COR-L47 (cell line): ENCODE data around the gene POU4F2.

Experiments
- DNase-seq: peaks from one replicate; lab custom pipeline; 2025; lab: John Stamatoyannopoulos, UW

Gene POU4F2, protein sequence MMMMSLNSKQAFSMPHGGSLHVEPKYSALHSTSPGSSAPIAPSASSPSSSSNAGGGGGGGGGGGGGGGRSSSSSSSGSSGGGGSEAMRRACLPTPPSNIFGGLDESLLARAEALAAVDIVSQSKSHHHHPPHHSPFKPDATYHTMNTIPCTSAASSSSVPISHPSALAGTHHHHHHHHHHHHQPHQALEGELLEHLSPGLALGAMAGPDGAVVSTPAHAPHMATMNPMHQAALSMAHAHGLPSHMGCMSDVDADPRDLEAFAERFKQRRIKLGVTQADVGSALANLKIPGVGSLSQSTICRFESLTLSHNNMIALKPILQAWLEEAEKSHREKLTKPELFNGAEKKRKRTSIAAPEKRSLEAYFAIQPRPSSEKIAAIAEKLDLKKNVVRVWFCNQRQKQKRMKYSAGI

DNA sequence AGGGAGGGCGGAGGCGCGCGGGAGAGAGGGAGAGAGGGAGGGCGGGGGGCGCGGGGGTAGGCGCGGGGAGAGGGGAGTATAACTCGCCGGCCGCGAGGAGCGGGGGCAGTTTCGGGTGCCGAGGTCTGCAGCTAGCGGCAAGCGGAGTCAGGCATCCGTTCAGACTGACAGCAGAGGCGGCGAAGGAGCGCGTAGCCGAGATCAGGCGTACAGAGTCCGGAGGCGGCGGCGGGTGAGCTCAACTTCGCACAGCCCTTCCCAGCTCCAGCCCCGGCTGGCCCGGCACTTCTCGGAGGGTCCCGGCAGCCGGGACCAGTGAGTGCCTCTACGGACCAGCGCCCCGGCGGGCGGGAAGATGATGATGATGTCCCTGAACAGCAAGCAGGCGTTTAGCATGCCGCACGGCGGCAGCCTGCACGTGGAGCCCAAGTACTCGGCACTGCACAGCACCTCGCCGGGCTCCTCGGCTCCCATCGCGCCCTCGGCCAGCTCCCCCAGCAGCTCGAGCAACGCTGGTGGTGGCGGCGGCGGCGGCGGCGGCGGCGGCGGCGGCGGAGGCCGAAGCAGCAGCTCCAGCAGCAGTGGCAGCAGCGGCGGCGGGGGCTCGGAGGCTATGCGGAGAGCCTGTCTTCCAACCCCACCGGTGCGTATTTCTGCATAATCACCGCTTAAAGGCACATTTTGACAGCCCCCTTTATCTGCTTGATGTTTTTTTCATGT is at the start of gene POU4F2:
Gene POU4F2, plus strand, starts transcription at position 108 of the 720 bp plus-strand sequence. Its CDS starts 248 bp downstream, at position 356.
- DNase-seq = peak; percentile 67

DNA sequence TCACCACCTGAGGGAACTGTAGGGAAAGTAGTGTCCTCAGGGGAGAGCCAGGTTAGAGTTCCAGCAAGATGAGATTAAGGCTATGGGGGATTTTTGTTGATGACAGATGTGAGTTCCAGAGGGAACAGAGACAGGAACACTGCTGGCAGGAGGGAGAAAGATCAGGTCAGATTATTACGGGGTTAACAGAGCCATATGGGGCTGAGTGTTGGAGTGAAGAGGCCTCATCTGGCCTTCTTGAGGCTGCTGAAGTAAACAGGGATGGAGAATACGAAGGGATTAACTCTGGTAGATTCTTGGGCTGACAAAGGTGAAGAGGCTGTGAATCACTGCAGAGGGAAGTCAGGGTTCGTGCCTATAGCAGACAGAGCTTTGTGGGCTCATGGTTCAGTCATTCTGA is 47.9 kb upstream of the POU4F2 start:
- DNase-seq = no peak

DNA sequence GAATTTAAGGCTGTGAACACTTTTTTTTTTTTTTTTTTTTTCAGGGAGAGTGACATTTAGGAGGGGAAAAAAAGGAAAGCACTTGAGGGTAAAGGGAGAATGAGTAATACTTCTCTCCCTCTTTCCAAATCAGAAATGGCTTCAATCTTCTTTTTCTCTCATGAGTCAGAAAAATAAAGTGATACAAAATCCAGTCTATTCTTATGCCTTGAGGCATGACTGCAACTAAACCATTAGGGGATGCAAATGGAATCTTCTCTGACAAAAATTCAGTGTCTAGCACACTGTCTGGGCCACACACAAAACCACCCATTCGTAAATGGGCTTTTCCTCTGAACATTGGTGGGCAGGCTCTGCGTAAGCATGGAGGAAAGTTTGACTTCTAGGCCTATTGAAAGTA is 46.7 kb upstream of the POU4F2 start:
- DNase-seq = no peak

DNA sequence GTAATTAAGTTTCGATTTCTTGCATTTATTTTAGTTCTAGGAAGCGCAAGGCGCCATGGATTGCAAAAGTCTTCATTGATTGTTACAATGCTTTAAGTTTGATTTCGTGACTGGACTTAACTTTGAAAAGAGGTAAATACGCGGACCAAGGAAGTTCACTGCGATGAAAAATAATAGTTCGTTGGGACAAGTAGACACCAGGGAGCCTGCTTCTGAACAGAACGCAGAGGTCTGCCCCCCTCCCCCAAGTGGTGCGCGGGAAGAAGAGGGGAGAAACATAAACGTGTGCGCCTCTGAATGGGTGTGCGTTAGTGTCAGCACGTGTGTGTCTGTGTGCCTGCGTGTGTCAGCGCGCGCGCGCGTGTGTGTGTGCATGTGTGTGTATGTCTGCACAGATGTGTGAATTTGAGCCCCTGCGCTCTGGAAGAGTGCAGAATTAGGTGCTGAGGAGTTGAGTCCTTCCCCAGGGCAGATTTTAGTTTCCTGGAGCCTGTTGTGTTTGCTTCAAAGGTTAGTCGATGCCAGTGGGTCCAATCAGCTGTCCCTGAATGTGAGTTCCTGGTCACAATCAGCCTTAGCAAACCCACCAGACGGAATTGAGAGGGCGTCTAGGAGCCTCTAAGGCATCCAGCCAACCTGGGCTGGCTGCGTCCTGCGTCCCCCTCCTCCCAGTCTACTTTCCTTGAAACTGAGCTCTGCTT is 5.8 kb upstream of the POU4F2 start:
- DNase-seq = no peak

DNA sequence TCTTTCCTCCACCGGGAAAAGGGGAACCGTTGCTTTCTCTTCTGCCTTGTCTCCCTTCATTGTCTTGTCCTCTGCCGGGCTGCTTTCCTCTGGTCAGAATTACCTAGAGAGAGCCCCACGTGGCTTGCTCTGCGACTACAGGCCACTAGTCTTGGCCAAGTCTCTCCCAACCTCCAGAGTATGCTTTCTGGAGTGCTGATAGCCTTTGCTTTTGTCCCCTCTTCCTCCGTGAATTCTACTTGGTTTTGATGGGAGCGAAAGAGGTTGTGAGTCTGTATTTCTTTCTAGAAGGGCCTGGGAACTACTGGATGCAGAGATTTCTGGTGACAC is 5.3 kb upstream of the POU4F2 start:
- DNase-seq = no peak

DNA sequence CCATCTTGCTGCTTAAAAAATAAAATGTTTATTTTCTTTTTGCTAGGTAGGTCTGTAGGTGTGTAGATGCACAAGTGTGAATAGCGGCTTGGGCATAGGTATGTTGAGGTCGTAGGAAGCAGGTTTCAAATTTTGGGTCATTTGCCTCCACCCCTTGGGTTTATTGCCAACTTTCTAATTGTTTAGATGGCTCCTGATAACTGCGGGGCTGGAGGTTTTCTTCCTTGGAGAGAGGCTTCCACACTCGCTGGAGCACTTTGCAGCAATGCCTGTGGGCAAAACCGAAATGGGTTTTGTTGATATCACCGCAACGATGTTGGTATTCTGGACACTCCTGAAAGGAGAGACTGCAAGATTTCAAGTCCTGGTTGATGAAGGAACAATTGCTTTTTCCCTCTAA is 3.9 kb upstream of the POU4F2 start:
- no peak for DNase-seq

DNA sequence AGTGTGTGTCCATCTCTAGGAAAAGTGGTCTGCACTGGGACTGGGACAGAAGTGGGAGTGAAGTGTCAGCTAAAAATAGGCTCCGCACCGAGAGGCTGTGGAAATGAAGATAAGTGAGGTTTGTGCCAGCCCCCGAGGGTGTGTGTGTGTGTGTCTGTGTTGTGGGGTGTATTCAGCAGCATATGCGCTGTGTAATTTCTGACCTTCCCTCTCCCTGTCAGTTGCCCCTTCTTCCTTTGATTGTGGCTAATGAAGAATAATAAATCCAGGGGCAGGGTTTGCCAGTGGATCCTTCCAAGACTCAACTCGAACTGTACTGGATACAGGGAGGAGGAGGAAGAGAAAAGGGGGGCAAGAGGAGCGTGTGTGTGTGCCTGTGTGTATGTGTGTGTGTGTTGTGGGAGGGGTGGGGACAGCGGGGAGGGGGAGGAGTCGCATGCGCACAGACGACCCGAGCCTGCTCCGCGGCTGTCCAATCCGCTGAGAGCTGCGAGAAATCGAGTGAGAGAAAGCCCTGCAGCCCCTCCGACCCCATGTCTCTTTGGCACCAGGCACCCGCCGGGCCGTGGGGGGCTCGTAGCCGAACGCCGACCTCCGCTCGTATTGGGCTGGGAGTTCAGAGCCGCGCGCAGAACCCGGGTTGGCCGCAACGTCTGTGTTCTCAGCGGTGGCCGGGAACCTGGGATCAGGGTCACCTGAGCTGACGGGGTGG is 916 bp upstream of the POU4F2 start:
- peak; percentile 55 for DNase-seq

GRCh38 chr4:146638333-146638785 is 334 bp upstream of the POU4F2 start:
- peak; percentile 58 for DNase-seq

- DNase-seq = no peak
These were observed 826 bp downstream of the POU4F2 start for GRCh38 chr4:146639506-146639932.

DNA sequence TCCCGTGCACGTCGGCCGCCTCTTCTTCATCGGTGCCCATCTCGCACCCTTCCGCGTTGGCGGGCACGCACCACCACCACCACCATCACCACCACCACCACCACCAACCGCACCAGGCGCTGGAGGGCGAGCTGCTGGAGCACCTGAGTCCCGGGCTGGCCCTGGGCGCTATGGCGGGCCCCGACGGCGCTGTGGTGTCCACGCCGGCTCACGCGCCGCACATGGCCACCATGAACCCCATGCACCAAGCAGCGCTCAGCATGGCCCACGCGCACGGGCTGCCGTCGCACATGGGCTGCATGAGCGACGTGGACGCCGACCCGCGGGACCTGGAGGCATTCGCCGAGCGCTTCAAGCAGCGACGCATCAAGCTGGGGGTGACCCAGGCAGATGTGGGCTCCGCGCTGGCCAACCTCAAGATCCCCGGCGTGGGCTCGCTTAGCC is 1.4 kb downstream of the POU4F2 start:
- DNase-seq = no peak

DNA sequence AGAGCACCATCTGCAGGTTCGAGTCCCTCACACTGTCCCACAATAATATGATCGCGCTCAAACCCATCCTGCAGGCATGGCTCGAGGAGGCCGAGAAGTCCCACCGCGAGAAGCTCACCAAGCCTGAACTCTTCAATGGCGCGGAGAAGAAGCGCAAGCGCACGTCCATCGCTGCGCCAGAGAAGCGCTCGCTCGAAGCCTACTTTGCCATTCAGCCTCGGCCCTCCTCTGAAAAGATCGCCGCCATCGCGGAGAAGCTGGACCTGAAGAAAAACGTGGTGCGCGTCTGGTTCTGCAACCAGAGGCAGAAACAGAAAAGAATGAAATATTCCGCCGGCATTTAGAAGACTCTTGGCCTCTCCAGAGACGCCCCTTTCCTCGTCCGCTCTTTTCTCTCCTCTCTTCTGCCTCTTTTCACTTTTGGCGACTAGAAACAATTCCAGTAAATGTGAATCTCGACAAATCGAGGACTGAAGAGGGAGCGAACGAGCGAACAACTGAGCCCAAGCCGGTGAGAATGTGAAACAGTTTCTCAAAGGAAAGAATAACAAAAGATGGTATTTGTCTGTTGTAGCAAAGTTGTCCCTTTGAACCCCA is 1.9 kb downstream of the POU4F2 start:
- DNase-seq = no peak

- no peak for DNase-seq
These were observed 3.1 kb downstream of the POU4F2 start for GRCh38 chr4:146641762-146642161.

DNA sequence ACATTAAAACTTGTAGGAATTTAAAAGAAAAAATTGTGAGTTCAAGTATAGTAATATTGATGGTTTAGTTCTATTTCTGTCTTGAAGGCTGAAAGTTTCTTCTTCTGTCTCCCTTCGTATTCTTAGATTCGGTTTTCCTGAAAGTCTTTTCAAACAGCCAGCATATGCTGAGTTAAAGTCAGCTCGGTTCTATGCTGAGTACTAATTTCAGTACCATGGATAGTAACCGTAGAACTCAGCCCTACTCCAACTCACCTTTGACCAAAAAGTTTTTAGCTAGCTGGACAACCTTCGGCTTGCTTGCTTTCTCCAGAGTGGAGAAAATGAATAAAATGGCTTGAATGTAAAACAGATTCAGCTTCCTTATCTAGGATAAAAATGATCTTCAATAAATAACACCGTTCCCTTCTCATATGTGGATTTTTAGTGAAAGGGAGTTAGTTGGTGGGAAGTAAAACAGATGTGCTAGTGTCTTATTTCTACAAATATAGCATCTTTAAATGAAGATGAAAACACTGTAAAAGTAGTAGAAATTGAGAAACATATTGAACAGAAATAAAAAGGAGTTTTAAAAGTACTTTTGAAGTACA is 5.2 kb downstream of the POU4F2 start:
- no peak for DNase-seq

GRCh38 chr4:146645921-146646320 is 7.2 kb downstream of the POU4F2 start:
- no peak for DNase-seq

GRCh38 chr4:146646593-146647325 is 8.1 kb downstream of the POU4F2 start:
- DNase-seq = peak; percentile 17

GRCh38 chr4:146647615-146648460 is 9.1 kb downstream of the POU4F2 start:
- DNase-seq = no peak

DNA sequence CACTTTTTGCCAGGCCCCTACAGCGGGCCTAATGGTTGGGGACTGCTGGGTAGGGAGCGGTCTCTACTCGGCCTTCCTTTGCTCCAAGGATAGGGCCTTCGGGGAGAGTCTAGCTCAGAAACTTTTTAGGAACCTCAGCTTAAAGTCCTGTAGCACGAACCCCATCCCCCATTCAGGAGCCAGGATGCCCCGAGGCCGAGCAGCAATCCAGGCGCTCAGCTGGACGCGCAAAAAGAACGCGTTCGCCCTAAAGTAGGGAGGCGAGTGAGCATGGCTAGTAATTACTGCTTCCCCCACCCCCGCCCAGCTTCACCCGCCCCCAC is 9.7 kb downstream of the POU4F2 start:
- DNase-seq = no peak

- no peak for DNase-seq
These were observed 10.5 kb downstream of the POU4F2 start for GRCh38 chr4:146649232-146649631.

DNA sequence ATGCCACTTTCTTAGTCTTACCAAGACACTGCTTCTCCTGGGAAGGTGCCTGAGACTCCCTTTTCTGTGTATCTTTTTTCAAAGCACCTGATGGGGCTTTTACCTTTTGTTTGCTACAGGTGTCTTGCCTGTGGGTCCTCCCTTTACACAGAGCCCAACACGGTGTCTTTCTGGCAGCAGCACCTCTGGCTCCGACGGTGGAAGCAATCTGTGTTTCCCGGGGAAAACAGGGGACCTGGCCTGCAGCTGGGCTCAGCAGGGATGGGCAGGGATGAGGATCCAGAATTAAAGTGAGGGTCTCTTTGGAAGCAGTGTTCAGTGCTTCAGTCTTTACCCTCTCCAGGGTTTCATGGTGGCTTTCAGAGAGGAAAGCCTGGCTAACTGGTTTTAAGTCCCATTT is 11.3 kb downstream of the POU4F2 start:
- no peak for DNase-seq
